HepG2 (cell line): ENCODE measurements around the gene KANSL1. TPM values are rescaled to one million over a fixed set of nuclear protein-coding genes. Genes with fewer than 3 reads are reported as not detected.

Source experiments
- AGO2 ChIP-seq: fragments of 200-400 bp; formaldehyde crosslinking; optimal IDR thresholded peaks from 2 replicates; pipeline ENCODE3; 2017; ENCODE audit warnings: mild to moderate bottlenecking, low read depth, low read length, moderate library complexity
- ATM ChIP-seq: fragments of 450-650 bp; IDR thresholded peaks from 2 replicates; pipeline ENCODE4 v1.7.1; 2017; ENCODE audit warnings: mild to moderate bottlenecking, borderline replicate concordance
- CCAR2 ChIP-seq: fragments of 200-400 bp; formaldehyde crosslinking; optimal IDR thresholded peaks from 2 replicates; pipeline ENCODE3; 2018; ENCODE audit warnings: low read depth, mild to moderate bottlenecking, low read length, moderate library complexity
- HMGXB3 ChIP-seq: sonication (generic); formaldehyde crosslinking; IDR thresholded peaks from 2 replicates; pipeline ENCODE4 v1.4.0; 2020; ENCODE audit warnings: missing genetic modification reagents, borderline replicate concordance
- HNF4A ChIP-seq: sonication (generic); formaldehyde crosslinking; IDR thresholded peaks from 2 replicates; pipeline ENCODE4 v1.4.0; 2020; ENCODE audit warnings: missing genetic modification reagents
- MTA3 ChIP-seq: sonication (generic); formaldehyde crosslinking; IDR thresholded peaks from 2 replicates; pipeline ENCODE4 v1.4.0; 2020; ENCODE audit warnings: missing genetic modification reagents
- PBX2 ChIP-seq: IDR thresholded peaks from 2 replicates; pipeline ENCODE4 v1.6.1; 2016; ENCODE audit warnings: control low read depth
- POLR2AphosphoS2 ChIP-seq: IDR thresholded peaks from 2 replicates; pipeline ENCODE4 v1.6.1; 2011; ENCODE audit warnings: low read depth, low read length, improper control_type of control experiment
- SETDB1 ChIP-seq: sonication (generic); formaldehyde crosslinking; IDR thresholded peaks from 2 replicates; pipeline ENCODE4 v1.5.1; 2020; ENCODE audit warnings: missing genetic modification reagents, mild to moderate bottlenecking, borderline replicate concordance
- STAG1 ChIP-seq: sonication (generic); formaldehyde crosslinking; IDR thresholded peaks from 2 replicates; pipeline ENCODE4 v1.4.0; 2020; ENCODE audit warnings: missing genetic modification reagents
- TIGD3 ChIP-seq: sonication (generic); formaldehyde crosslinking; IDR thresholded peaks from 2 replicates; pipeline ENCODE4 v1.5.1; 2020; ENCODE audit warnings: mild to moderate bottlenecking, missing genetic modification reagents, borderline replicate concordance
- ZNF331 ChIP-seq: sonication (generic); formaldehyde crosslinking; IDR thresholded peaks from 2 replicates; pipeline ENCODE4 v1.4.0; 2020; ENCODE audit warnings: missing genetic modification reagents
- ZNF34 ChIP-seq: sonication (generic); formaldehyde crosslinking; IDR thresholded peaks from 2 replicates; pipeline ENCODE4 v1.4.0; 2020; ENCODE audit warnings: mild to moderate bottlenecking, missing genetic modification reagents, borderline replicate concordance
- ZNF354B ChIP-seq: sonication (generic); formaldehyde crosslinking; IDR thresholded peaks from 2 replicates; pipeline ENCODE4 v1.8.0; 2022; ENCODE audit warnings: mild to moderate bottlenecking, missing genetic modification reagents
- ZNF484 ChIP-seq: sonication (generic); formaldehyde crosslinking; IDR thresholded peaks from 2 replicates; pipeline ENCODE4 v1.5.1; 2020; ENCODE audit warnings: mild to moderate bottlenecking, low read depth, missing genetic modification reagents, borderline replicate concordance
- ZNF597 ChIP-seq: sonication (generic); formaldehyde crosslinking; IDR thresholded peaks from 2 replicates; pipeline ENCODE4 v1.5.0; 2020; ENCODE audit warnings: missing genetic modification reagents
- ZNF704 ChIP-seq: sonication (generic); formaldehyde crosslinking; IDR thresholded peaks from 2 replicates; pipeline ENCODE4 v1.8.1; 2023; ENCODE audit warnings: mild to moderate bottlenecking, inconsistent platforms, moderate library complexity, missing genetic modification reagents, borderline replicate concordance
- ZNF75D ChIP-seq: sonication (generic); formaldehyde crosslinking; IDR thresholded peaks from 2 replicates; pipeline ENCODE4 v1.8.1; 2023; ENCODE audit warnings: missing genetic modification reagents, mild to moderate bottlenecking, borderline replicate concordance
- ZNF816 ChIP-seq: sonication (generic); formaldehyde crosslinking; IDR thresholded peaks from 2 replicates; pipeline ENCODE4 v1.8.0; 2022; ENCODE audit warnings: missing genetic modification reagents, mild to moderate bottlenecking, borderline replicate concordance
- ZZZ3 ChIP-seq: sonication (generic); formaldehyde crosslinking; IDR thresholded peaks from 2 replicates; pipeline ENCODE4 v1.4.0; 2020; ENCODE audit warnings: missing genetic modification reagents, mild to moderate bottlenecking, borderline replicate concordance
- polyA plus RNA-seq, 8 experiments: library from polyadenylated mRNA; depleted of rRNA in 3 of 8; stranded (reverse) in 7 of 8; unstranded in 1 of 8; fragments of >200 nt; fragmentation: Illumina TruSeq in 4 of 8; extraction: Trizol in 4 of 8; gene quantifications; 2 replicates each; pipeline versions ENCODE4 v1.2.1 to v1.2.3, GENCODE V29; 2011 to 2016; ENCODE audit warnings: low read depth in 4 of 8, missing spikeins in 1 of 8, mixed read lengths in 1 of 8; ENCODE audit not compliant: insufficient read depth in 1 of 8
- total RNA-seq, 5 experiments: library from RNA; depleted of rRNA; stranded (reverse); fragments of >200 nt; fragmentation: Illumina TruSeq; extraction: Trizol; gene quantifications; 2 replicates each; pipeline ENCODE4 v1.2.3, GENCODE V29; 2016; ENCODE audit warnings: low read depth in 1 of 5

KANSL1 gene
- total and polyA plus RNA-seq, 2 of the 13 experiments (the other 11 are each of a cell fraction or from before 2014, with no cell fraction given): 24.0 to 59.6 TPM

GRCh38 chr17:46013127-46013501 is 180.1 kb downstream of the KANSL1 start (continued):
- TF ChIP-seq MTA3 (CRISPR knock-in tag) (no peak), CCAR2 (no peak), ZNF75D (CRISPR knock-in tag) (no peak), ZZZ3 (CRISPR knock-in tag) (no peak), HNF4A (peak; percentile 57), SETDB1 (CRISPR knock-in tag) (no peak), HMGXB3 (CRISPR knock-in tag) (no peak), PBX2 (CRISPR knock-in tag) (peak; percentile 55; the same call in 1 of the 2 replicates), ZNF331 (CRISPR knock-in tag) (no peak), AGO2 (no peak), ZNF704 (CRISPR knock-in tag) (no peak), ZNF597 (CRISPR knock-in tag) (no peak), ZNF354B (CRISPR knock-in tag) (no peak), ZNF484 (CRISPR knock-in tag) (no peak), TIGD3 (CRISPR knock-in tag) (no peak), ZNF34 (CRISPR knock-in tag) (no peak), ATM (no peak), ZNF816 (CRISPR knock-in tag) (no peak), STAG1 (CRISPR knock-in tag) (no peak), POLR2AphosphoS2 (no peak)
